Ovary (tissue), 9 donors: ENCODE results near the gene PCSK9. TPM values are rescaled to one million over a fixed set of nuclear protein-coding genes. Genes with fewer than 3 reads are reported as not detected.

Source experiments
- DNase-seq, 5 donors: peaks; one replicate each; pipeline ENCODE4 v3.0.0-alpha.2; 2019 to 2020
- H3K27ac ChIP-seq, 2 donors: fragments of 200-600 bp; one replicate each; pipeline versions ENCODE4 v1.5.1 to v1.8.0; 2019 to 2022
- H3K27me3 ChIP-seq: fragments of 200-600 bp; one replicate; pipeline ENCODE4 v1.8.0; 2022
- H3K36me3 ChIP-seq: fragments of 200-600 bp; sonication (generic); one replicate; pipeline ENCODE4 v1.5.1; 2019
- H3K4me1 ChIP-seq: one replicate; pipeline ENCODE4 v1.8.1; 2013; ENCODE audit warnings: mild to moderate bottlenecking, moderate library complexity; ENCODE audit not compliant: insufficient read depth
- H3K4me3 ChIP-seq: fragments of 200-600 bp; sonication (generic); one replicate; pipeline ENCODE4 v1.5.1; 2017
- H3K9me3 ChIP-seq, 2 donors: fragments of 200-600 bp in 1 of 2; sonication (generic) in 1 of 2; one replicate each; pipeline versions ENCODE4 v1.5.1 to v1.8.1; 2013 to 2019; ENCODE audit warnings: mild to moderate bottlenecking in 1 of 2, moderate library complexity in 1 of 2
- EP300 ChIP-seq: sonication (generic); formaldehyde crosslinking; IDR thresholded peaks from one replicate; pipeline ENCODE4 v1.6.1; 2017; ENCODE audit warnings: antibody characterized with exemption
- POLR2A ChIP-seq: fragments of 450-650 bp; IDR thresholded peaks from one replicate; pipeline ENCODE4 v1.6.1; 2017; ENCODE audit warnings: antibody characterized with exemption, mild to moderate bottlenecking, moderate library complexity
- WGBS, 3 donors: extraction: QIAGEN DNeasy Blood & Tissue Kit in 1 of 3; methylation state at CpG; one replicate each; pipeline versions ENCODE4 v1.1.5 to v1.1.7; 2013 to 2017; 5-methylcytosine and 5-hydroxymethylcytosine counted together
- intact Hi-C, 4 donors: fragments of 100-400 bp; cut with DNase I; formaldehyde crosslinking; loops; one replicate each; pipeline versions ENCODE4 v1.11.0 to v1.15.1; 2022 to 2023
- polyA plus RNA-seq, 2 donors: library from polyadenylated mRNA; stranded (reverse); fragments of 200-250 nt in 1 of 2; fragments of 350-450 nt in 1 of 2; fragmentation: Illumina TruSeq in 1 of 2; extraction: RNeasy Lipid Tissue Mini Kit (QIAGEN cat#74804) in 1 of 2; gene quantifications; one replicate each; pipeline ENCODE4 v1.2.3, GENCODE V29; 2013 to 2014
- total RNA-seq, 7 donors: library from RNA; depleted of rRNA in 2 of 7; stranded (reverse); fragments of >200 nt in 2 of 7; fragmentation: NEBNext Ultra II Directional in 3 of 7; extraction: Animal tissue kit (Norgen Biotek cat#: 25700) in 3 of 7; gene quantifications; one replicate each; pipeline versions ENCODE4 v1.1.0 to v1.2.4, GENCODE V29; 2016 to 2023
- TF ChIP-seq, protein P1 (sequence below), 3 donors: fragments of 450-650 bp in 2 of 3; fragments of 200-600 bp in 1 of 3; IDR thresholded peaks; one replicate each; pipeline versions ENCODE4 v1.5.1 to v1.8.0; 2016 to 2022; ENCODE audit warnings: antibody characterized with exemption in 3 of 3, mild to moderate bottlenecking in 1 of 3
- donor health status: DM: no; HTN: no; CAD: no; lungs with moderate emphysema.
- donor health status: DM: no; HTN: no; CAD: no.
- donor health status: Bipolar disorder and iron deficiency.
- donor health status: DM: yes; HTN: yes; CAD: no.
- donor health status: DM: no; HTN: no; CAD: no.
- donor health status: DM: yes; HTN: yes; CAD: no.

PCSK9 gene
- total and polyA plus RNA-seq, 9 donors: 0.01 to 0.52 (median 0.30) TPM; not detected in 5

- Histone ChIP-seq H3K4me1 (no peaks in the 10 kb centered on the region), H3K4me3 (no peak overlapping the region), H3K27ac (no peak overlapping the region), H3K9me3 (no peaks in the 10 kb centered on the region), H3K36me3 (no peaks in the 10 kb centered on the region), H3K27me3 (no peaks in the 10 kb centered on the region)
- 95 to 96% (median 96%) methylated on average over 9 of the region's 9 CpGs for WGBS, 3 donors
- no peak for TF ChIP-seq EP300
- TF ChIP-seq, protein P1, sequence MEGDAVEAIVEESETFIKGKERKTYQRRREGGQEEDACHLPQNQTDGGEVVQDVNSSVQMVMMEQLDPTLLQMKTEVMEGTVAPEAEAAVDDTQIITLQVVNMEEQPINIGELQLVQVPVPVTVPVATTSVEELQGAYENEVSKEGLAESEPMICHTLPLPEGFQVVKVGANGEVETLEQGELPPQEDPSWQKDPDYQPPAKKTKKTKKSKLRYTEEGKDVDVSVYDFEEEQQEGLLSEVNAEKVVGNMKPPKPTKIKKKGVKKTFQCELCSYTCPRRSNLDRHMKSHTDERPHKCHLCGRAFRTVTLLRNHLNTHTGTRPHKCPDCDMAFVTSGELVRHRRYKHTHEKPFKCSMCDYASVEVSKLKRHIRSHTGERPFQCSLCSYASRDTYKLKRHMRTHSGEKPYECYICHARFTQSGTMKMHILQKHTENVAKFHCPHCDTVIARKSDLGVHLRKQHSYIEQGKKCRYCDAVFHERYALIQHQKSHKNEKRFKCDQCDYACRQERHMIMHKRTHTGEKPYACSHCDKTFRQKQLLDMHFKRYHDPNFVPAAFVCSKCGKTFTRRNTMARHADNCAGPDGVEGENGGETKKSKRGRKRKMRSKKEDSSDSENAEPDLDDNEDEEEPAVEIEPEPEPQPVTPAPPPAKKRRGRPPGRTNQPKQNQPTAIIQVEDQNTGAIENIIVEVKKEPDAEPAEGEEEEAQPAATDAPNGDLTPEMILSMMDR (IDR thresholded peaks at IDR 0.05): no peak
- no peak for TF ChIP-seq POLR2A
- DNase-seq: no peak
- intact Hi-C loops: no loop called here
Observed at GRCh38 chr1:55043726-55044125, 4.4 kb downstream of the PCSK9 start.

- Histone ChIP-seq H3K36me3 (no peaks in the 10 kb centered on the region), H3K27me3 (no peaks in the 10 kb centered on the region), H3K4me3 (no peak overlapping the region), H3K27ac (no peak overlapping the region), H3K9me3 (no peaks in the 10 kb centered on the region), H3K4me1 (peaks cover 2% of the 10 kb centered on the region)
- DNase-seq: no peak
- no peak for TF ChIP-seq POLR2A
- TF ChIP-seq, protein P1 (IDR thresholded peaks at IDR 0.05): no peak
- no peak for TF ChIP-seq EP300
- intact Hi-C loops: no loop called here
- WGBS, 3 donors: 84 to 87% (median 86%) methylated on average over 15 of the region's 15 CpGs
Observed at GRCh38 chr1:55044617-55045397, 5.5 kb downstream of the PCSK9 start.

DNA sequence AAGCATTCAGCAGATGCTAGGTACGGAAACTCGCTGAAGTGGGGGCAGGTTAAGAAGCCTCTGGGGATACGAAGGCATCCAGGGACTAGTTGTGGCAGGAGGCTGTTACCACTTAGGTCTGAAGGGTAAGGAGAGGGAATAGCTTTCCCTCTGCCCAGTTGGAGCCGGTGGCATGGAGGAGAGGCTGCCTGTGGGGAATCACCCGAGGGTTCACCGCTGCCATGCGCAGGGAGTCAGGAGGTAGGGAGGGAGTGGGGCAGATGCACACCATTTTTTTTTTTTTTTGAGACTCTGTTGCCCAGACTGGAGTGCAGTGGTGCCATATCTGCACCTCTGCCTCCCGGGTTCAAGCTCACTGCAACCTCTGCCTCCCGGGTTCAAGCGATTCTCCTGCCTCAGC is 6.1 kb downstream of the PCSK9 start:
- Histone ChIP-seq H3K27me3 (no peaks in the 10 kb centered on the region), H3K4me3 (no peak overlapping the region), H3K36me3 (no peaks in the 10 kb centered on the region), H3K27ac (no peak overlapping the region), H3K9me3 (no peaks in the 10 kb centered on the region), H3K4me1 (peaks cover 2% of the 10 kb centered on the region)
- 95 to 99% (median 96%) methylated on average over 10 of the region's 10 CpGs for WGBS, 3 donors
- TF ChIP-seq POLR2A (no peak), EP300 (no peak)
- TF ChIP-seq, protein P1 (IDR thresholded peaks at IDR 0.05): no peak
- DNase-seq: no peak
- intact Hi-C loops: no loop called here

DNA sequence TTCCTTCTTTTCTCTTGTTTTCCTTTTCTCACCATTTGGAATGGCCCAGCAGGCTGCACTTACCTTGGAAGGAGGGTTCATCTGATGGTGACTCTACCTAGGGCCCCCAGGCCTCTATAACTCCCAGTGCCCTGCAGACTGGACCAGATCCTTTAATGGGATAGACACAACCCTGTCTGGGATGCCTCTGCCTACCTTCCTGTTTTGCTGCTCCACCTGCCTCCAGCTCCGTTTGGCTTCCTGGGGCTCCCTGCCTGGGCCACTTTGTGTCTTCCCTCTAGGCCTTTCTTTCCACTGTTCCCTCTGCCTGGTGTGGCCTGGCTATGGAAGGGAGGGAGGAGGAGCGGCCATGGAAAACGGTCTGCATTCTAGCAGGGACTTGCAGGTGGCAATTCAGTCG is 7.5 kb downstream of the PCSK9 start:
- H3K4me1 ChIP-seq: peaks cover 2% of the 10 kb centered on the region
- no peak overlapping the region for H3K4me3 ChIP-seq
- H3K36me3 ChIP-seq: no peaks in the 10 kb centered on the region
- no peaks in the 10 kb centered on the region for H3K9me3 ChIP-seq
- peak in 1 of 5 donors; percentile 13 for DNase-seq
- TF ChIP-seq, protein P1 (IDR thresholded peaks at IDR 0.05): no peak
- no peak for TF ChIP-seq EP300
- no peak for TF ChIP-seq POLR2A
- H3K27ac ChIP-seq: no peak overlapping the region
- H3K27me3 ChIP-seq: no peaks in the 10 kb centered on the region
- intact Hi-C loops: no loop called here
- 84 to 93% (median 89%) methylated on average over 4 of the region's 4 CpGs for WGBS, 3 donors
